Right lobe of liver (tissue), 6 donors: ENCODE data around the gene ATXN7. TPM values are rescaled to one million over a fixed set of nuclear protein-coding genes. Genes with fewer than 3 reads are reported as not detected.

ENCODE experiments used
- ATAC-seq, 4 donors: fragments of 200-7000 bp; cut with Tn5 transposase; one replicate each; pipeline ENCODE4 v1.9.1; 2020; ENCODE audit warnings: mild to moderate bottlenecking in 4 of 4, moderate library complexity in 4 of 4
- DNase-seq, 3 donors: peaks; one replicate each; pipeline ENCODE4 v3.0.0-alpha.2; 2020
- H3K27ac ChIP-seq, 3 donors: fragments of 200-600 bp; one replicate each; pipeline ENCODE4 v1.8.0; 2022
- H3K27me3 ChIP-seq, 2 donors: fragments of 200-600 bp; one replicate each; pipeline ENCODE4 v1.8.0; 2022
- H3K36me3 ChIP-seq, 4 donors: fragments of 200-600 bp; sonication (generic) in 1 of 4; one replicate each; pipeline versions ENCODE4 v1.5.1 to v1.8.0; 2017 to 2022; ENCODE audit warnings: control low read depth in 1 of 4
- H3K4me1 ChIP-seq, 4 donors: fragments of 200-600 bp; sonication (generic) in 1 of 4; one replicate each; pipeline versions ENCODE4 v1.5.1 to v1.8.0; 2017 to 2022; ENCODE audit warnings: control low read depth in 1 of 4
- H3K4me3 ChIP-seq, 3 donors: fragments of 200-600 bp; one replicate each; pipeline ENCODE4 v1.8.0; 2022
- H3K9me3 ChIP-seq, 4 donors: fragments of 200-600 bp; sonication (generic) in 1 of 4; one replicate each; pipeline versions ENCODE4 v1.5.1 to v1.8.0; 2017 to 2022; ENCODE audit warnings: control low read depth in 1 of 4
- CTCF ChIP-seq, 4 donors: fragments of 200-600 bp in 3 of 4; fragments of 450-650 bp in 1 of 4; IDR thresholded peaks; one replicate each; pipeline versions ENCODE4 v1.5.1 to v1.8.0; 2016 to 2022; ENCODE audit warnings: antibody characterized with exemption in 4 of 4, mild to moderate bottlenecking in 2 of 4
- POLR2A ChIP-seq: fragments of 450-650 bp; IDR thresholded peaks from one replicate; pipeline ENCODE4 v1.6.1; 2017; ENCODE audit warnings: antibody characterized with exemption, mild to moderate bottlenecking
- WGBS: methylation state at CpG from one replicate; pipeline ENCODE4 v1.1.6; 2018; ENCODE audit warnings: low coverage, low lambda C conversion rate; ENCODE audit not compliant: insufficient coverage; ENCODE audit errors: missing lambda C conversion rate; 5-methylcytosine and 5-hydroxymethylcytosine counted together
- intact Hi-C, 2 donors: fragments of 100-400 bp; cut with DNase I; formaldehyde crosslinking; loops; one replicate each; pipeline versions ENCODE4 v1.11.2 to v1.14.1; 2022
- total RNA-seq, 6 experiments: library from RNA; depleted of rRNA in 2 of 6; stranded (reverse); fragments of >200 nt in 2 of 6; fragmentation: NEBNext Ultra II Directional in 3 of 6; extraction: Animal tissue kit (Norgen Biotek cat#: 25700) in 3 of 6; gene quantifications; one replicate each; pipeline versions ENCODE4 v1.1.0 to v1.2.4, GENCODE V29; 2016 to 2023
- donor health status: DM: no; HTN: yes; CAD: no.
- donor health status: DM: no; HTN: no; CAD: no.
- donor health status: DM: no; HTN: no; CAD: no.
- donor health status: DM: no; HTN: yes; CAD: no.
- donor health status: DM: no; HTN: yes; CAD: no.

ATXN7 gene
- total RNA-seq, 6 experiments from 2014 or later = 14.6 to 18.6 (median 15.0) TPM

GRCh38 chr3:63849175-63849574 is 14.5 kb upstream of the ATXN7 start:
- no peak overlapping the region for H3K4me3 ChIP-seq
- 93% methylated on average over 4 of the region's 4 CpGs for WGBS
- H3K9me3 ChIP-seq = no peaks in the 10 kb centered on the region
- intact Hi-C loops = no loop called here
- H3K36me3 ChIP-seq = no peaks in the 10 kb centered on the region
- peaks cover 0 to 4% (median 0%) of the 10 kb centered on the region in 4 donors for H3K4me1 ChIP-seq
- no peak for DNase-seq
- TF ChIP-seq POLR2A = no peak
- TF ChIP-seq CTCF (IDR thresholded peaks at IDR 0.05) = no peak
- no peak for ATAC-seq
- no peak overlapping the region for H3K27ac ChIP-seq
- no peaks in the 10 kb centered on the region for H3K27me3 ChIP-seq

GRCh38 chr3:63851287-63851686 is 12.4 kb upstream of the ATXN7 start:
- Histone ChIP-seq H3K4me3 (no peak overlapping the region), H3K27ac (no peak overlapping the region), H3K36me3 (no peaks in the 10 kb centered on the region), H3K9me3 (no peaks in the 10 kb centered on the region), H3K4me1 (peaks cover 0 to 4% (median 0%) of the 10 kb centered on the region in 4 donors), H3K27me3 (no peaks in the 10 kb centered on the region)
- ATAC-seq = no peak
- intact Hi-C loops = no loop called here
- 100% methylated on average over 3 of the region's 3 CpGs for WGBS
- TF ChIP-seq POLR2A = no peak
- TF ChIP-seq CTCF (IDR thresholded peaks at IDR 0.05) = no peak
- DNase-seq = no peak

GRCh38 chr3:63853106-63853505 is 10.6 kb upstream of the ATXN7 start:
- intact Hi-C loops = no loop called here
- no peaks in the 10 kb centered on the region for H3K9me3 ChIP-seq
- ATAC-seq (no peak), DNase-seq (no peak)
- no peaks in the 10 kb centered on the region for H3K27me3 ChIP-seq
- H3K4me1 ChIP-seq = no peaks in the 10 kb centered on the region
- H3K27ac ChIP-seq = no peak overlapping the region
- no peak overlapping the region for H3K4me3 ChIP-seq
- WGBS = 84% methylated on average over 4 of the region's 4 CpGs
- no peaks in the 10 kb centered on the region for H3K36me3 ChIP-seq
- TF ChIP-seq CTCF (IDR thresholded peaks at IDR 0.05) (no peak), POLR2A (no peak)

GRCh38 chr3:63855333-63855940 is 8.2 kb upstream of the ATXN7 start:
- H3K4me3 ChIP-seq = no peak overlapping the region
- ATAC-seq = peak; percentile 52 to 90 (median 63)

More at GRCh38 chr3:63855333-63855940, 8.2 kb upstream of the ATXN7 start:
- Histone ChIP-seq H3K9me3 (no peaks in the 10 kb centered on the region), H3K27ac (peak overlapping the region in 1 of 3 donors; percentile 27), H3K27me3 (no peaks in the 10 kb centered on the region), H3K4me1 (no peaks in the 10 kb centered on the region), H3K36me3 (no peaks in the 10 kb centered on the region)
- DNase-seq = no peak
- intact Hi-C loops = no loop called here
- 8% methylated on average over 1 of the region's 1 CpG for WGBS
- TF ChIP-seq CTCF (IDR thresholded peaks at IDR 0.05) (no peak), POLR2A (no peak)
